Measurements from ENCODE around the gene SPAG16.

Gene SPAG16

GRCh38 chr2:213816583-213816982, 532.3 kb downstream of the SPAG16 start:
- no peak for DNase-seq (ENCODE audit: low read depth in 2 of 2)

- DNase-seq (ENCODE audit: low read depth in 2 of 2), result no peak
Measured at GRCh38 chr2:213818436-213818835, 534.2 kb downstream of the SPAG16 start.

- DNase-seq (ENCODE audit: low read depth in 2 of 2), result no peak
Measured at GRCh38 chr2:213834331-213834730, 550.1 kb downstream of the SPAG16 start.

GRCh38 chr2:213834746-213835145, 550.5 kb downstream of the SPAG16 start:
- no peak for DNase-seq (ENCODE audit: low read depth in 2 of 2)

GRCh38 chr2:213846856-213847255, 562.6 kb downstream of the SPAG16 start:
- DNase-seq (ENCODE audit: low read depth in 2 of 2), result no peak

GRCh38 chr2:213847316-213847715, 563.1 kb downstream of the SPAG16 start:
- no peak for DNase-seq (ENCODE audit: low read depth in 2 of 2)

GRCh38 chr2:213848631-213849030, 564.4 kb downstream of the SPAG16 start:
- DNase-seq (ENCODE audit: low read depth in 2 of 2), result no peak

- DNase-seq (ENCODE audit: low read depth in 2 of 2), result no peak
Measured at GRCh38 chr2:213861638-213862037, 577.4 kb downstream of the SPAG16 start.

- no peak for DNase-seq (ENCODE audit: low read depth in 2 of 2)
Measured at GRCh38 chr2:213862407-213863076, 578.3 kb downstream of the SPAG16 start.

- DNase-seq (ENCODE audit: low read depth in 2 of 2), result no peak
Measured at GRCh38 chr2:213863541-213863940, 579.3 kb downstream of the SPAG16 start.

- DNase-seq (ENCODE audit: low read depth in 2 of 2), result no peak
Measured at GRCh38 chr2:213868526-213868925, 584.3 kb downstream of the SPAG16 start.

GRCh38 chr2:213885485-213885884, 601.2 kb downstream of the SPAG16 start:
- DNase-seq (ENCODE audit: low read depth in 2 of 2), result no peak

GRCh38 chr2:213914510-213914909, 630.2 kb downstream of the SPAG16 start:
- DNase-seq (ENCODE audit: low read depth in 2 of 2), result no peak

- DNase-seq (ENCODE audit: low read depth in 2 of 2), result no peak
Measured at GRCh38 chr2:213920014-213920413, 635.8 kb downstream of the SPAG16 start.

- no peak for DNase-seq (ENCODE audit: low read depth in 2 of 2)
Measured at GRCh38 chr2:213923543-213923942, 639.3 kb downstream of the SPAG16 start.

- no peak for DNase-seq (ENCODE audit: low read depth in 2 of 2)
Measured at GRCh38 chr2:213934560-213934959, 650.3 kb downstream of the SPAG16 start.

GRCh38 chr2:213958086-213958485, 673.8 kb downstream of the SPAG16 start:
- DNase-seq (ENCODE audit: low read depth in 2 of 2), result no peak

- DNase-seq (ENCODE audit: low read depth in 2 of 2), result no peak
Measured at GRCh38 chr2:213959589-213959988, 675.3 kb downstream of the SPAG16 start.

GRCh38 chr2:213971536-213971935, 687.3 kb downstream of the SPAG16 start:
- no peak for DNase-seq (ENCODE audit: low read depth in 2 of 2)

GRCh38 chr2:213980883-213981282, 696.6 kb downstream of the SPAG16 start:
- DNase-seq (ENCODE audit: low read depth in 2 of 2), result no peak

GRCh38 chr2:213989207-213989606, 704.9 kb downstream of the SPAG16 start:
- DNase-seq (ENCODE audit: low read depth in 2 of 2), result no peak

- DNase-seq (ENCODE audit: low read depth in 2 of 2), result no peak
Measured at GRCh38 chr2:213991453-213992108, 707.3 kb downstream of the SPAG16 start.

GRCh38 chr2:213995400-213996105, 711.3 kb downstream of the SPAG16 start:
- no peak for DNase-seq (ENCODE audit: low read depth in 2 of 2)

Measured in stimulated activated CD8-positive, alpha-beta memory T cell treated with anti-CD3 and anti-CD28 coated beads, Interleukin-7, amount 100 ng/mL, for 1 hour (primary cell).